Epithelial cell of prostate (primary cell): ENCODE measurements around the gene ARID4A.
"Not testable (repeated sequence)": the region's sequence is repeated elsewhere in the genome, so short reads cannot be mapped to it uniquely, and the experiment has no call there.

Experiments
- DNase-seq: peaks from one replicate; pipeline ENCODE4 v3.0.0-alpha.2; 2011; ENCODE audit warnings: low read depth, low spot score
- H3K27ac ChIP-seq: fragments of 450-650 bp; 2 replicates; pipeline ENCODE4 v1.5.1; 2017; ENCODE audit warnings: mild to moderate bottlenecking

Gene ARID4A

GRCh38 chr14:58288106-58288792 lies 10.1 kb upstream of the ARID4A start:
- DNase-seq: no peak
- peak overlapping the region; percentile 33 for H3K27ac ChIP-seq

- no peak overlapping the region for H3K27ac ChIP-seq
- no peak for DNase-seq
Measured at GRCh38 chr14:58291646-58292045, 6.7 kb upstream of the ARID4A start.

GRCh38 chr14:58292187-58292586 lies 6.2 kb upstream of the ARID4A start:
- no peak for DNase-seq
- H3K27ac ChIP-seq: no peak overlapping the region

- no peak for DNase-seq
Measured at GRCh38 chr14:58294201-58294600, 4.2 kb upstream of the ARID4A start.

GRCh38 chr14:58296726-58297125 lies 1.6 kb upstream of the ARID4A start:
- peak overlapping the region; percentile 91 for H3K27ac ChIP-seq
- no peak for DNase-seq

More at GRCh38 chr14:58294201-58294600, 4.2 kb upstream of the ARID4A start:
- H3K27ac ChIP-seq: no peak overlapping the region

- no peak for DNase-seq
Measured at GRCh38 chr14:58297412-58297761, 968 bp upstream of the ARID4A start.

GRCh38 chr14:58297762-58298476 lies 436 bp upstream of the ARID4A start:
- H3K27ac ChIP-seq: peak overlapping the region; percentile 91
- peak; percentile 100 for DNase-seq

More at GRCh38 chr14:58297412-58297761, 968 bp upstream of the ARID4A start:
- peak overlapping the region; percentile 91 for H3K27ac ChIP-seq

GRCh38 chr14:58299401-58300330 lies 1.3 kb downstream of the ARID4A start:
- DNase-seq: no peak
- H3K27ac ChIP-seq: peak overlapping the region; percentile 91

- no peak for DNase-seq
- no peak overlapping the region for H3K27ac ChIP-seq
Measured at GRCh38 chr14:58301416-58301815, 3.1 kb downstream of the ARID4A start.

GRCh38 chr14:58305730-58306129 lies 7.4 kb downstream of the ARID4A start:
- DNase-seq: no peak
- H3K27ac ChIP-seq: no peak overlapping the region

- no peak overlapping the region for H3K27ac ChIP-seq
- no peak for DNase-seq
Measured at GRCh38 chr14:58307597-58308316, 9.4 kb downstream of the ARID4A start.

- no peak overlapping the region for H3K27ac ChIP-seq
- DNase-seq: no peak
Measured at GRCh38 chr14:58309086-58309485, 10.7 kb downstream of the ARID4A start.

- H3K27ac ChIP-seq: no peak overlapping the region
- no peak for DNase-seq
Measured at GRCh38 chr14:58313699-58314098, 15.3 kb downstream of the ARID4A start.

- peak; percentile 37 for DNase-seq
- peak overlapping the region; percentile 22 for H3K27ac ChIP-seq
Measured at GRCh38 chr14:58315606-58316005, 17.3 kb downstream of the ARID4A start.

GRCh38 chr14:58327019-58327418 lies 28.7 kb downstream of the ARID4A start:
- DNase-seq: no peak
- peak overlapping the region; percentile 48 for H3K27ac ChIP-seq

- peak; percentile 8 for DNase-seq
- no peak overlapping the region for H3K27ac ChIP-seq
Measured at GRCh38 chr14:58331111-58331510, 32.8 kb downstream of the ARID4A start.

- no peak for DNase-seq
- H3K27ac ChIP-seq: no peak overlapping the region
Measured at GRCh38 chr14:58332561-58332960, 34.2 kb downstream of the ARID4A start.

- DNase-seq, H3K27ac ChIP-seq: not testable (repeated sequence)
Measured at GRCh38 chr14:58339666-58340065, 41.3 kb downstream of the ARID4A start.

GRCh38 chr14:58341152-58341748 lies 42.9 kb downstream of the ARID4A start:
- no peak overlapping the region for H3K27ac ChIP-seq
- DNase-seq: no peak

GRCh38 chr14:58343535-58343934 lies 45.2 kb downstream of the ARID4A start:
- not testable (repeated sequence) for H3K27ac ChIP-seq, DNase-seq
